GM23248 (cell line): ENCODE results near the gene PEX6. TPM values are rescaled to one million over a fixed set of nuclear protein-coding genes. Genes with fewer than 3 reads are reported as not detected.
"Not testable (repeated sequence)": the region's sequence is repeated elsewhere in the genome, so short reads cannot be mapped to it uniquely, and the experiment has no call there.

Source experiments
- DNase-seq: peaks from one replicate; pipeline ENCODE4 v3.0.0-alpha.2; 2015
- H2AFZ ChIP-seq: fragments of 200-600 bp; sonication (generic); 2 replicates; pipeline ENCODE4 v1.6.1; 2016; ENCODE audit warnings: antibody characterized with exemption
- H3F3A ChIP-seq: fragments of 200-600 bp; sonication (generic); 2 replicates; pipeline ENCODE4 v1.6.1; 2016; ENCODE audit warnings: mild to moderate bottlenecking, antibody characterized with exemption, mixed run types; ENCODE audit not compliant: insufficient read depth
- H3K27ac ChIP-seq: fragments of 200-600 bp; sonication (generic); 2 replicates; pipeline ENCODE4 v1.5.1; 2016; ENCODE audit warnings: mild to moderate bottlenecking
- H3K27me3 ChIP-seq: fragments of 200-600 bp; sonication (generic); replicated peaks from 2 replicates; pipeline ENCODE4 v1.6.1; 2016; ENCODE audit warnings: mild to moderate bottlenecking; ENCODE audit not compliant: insufficient read depth
- H3K36me3 ChIP-seq: fragments of 200-600 bp; sonication (generic); 2 replicates; pipeline ENCODE4 v1.6.1; 2016; ENCODE audit warnings: low read depth, mild to moderate bottlenecking
- H3K4me1 ChIP-seq: fragments of 200-600 bp; sonication (generic); 2 replicates; pipeline ENCODE4 v1.6.1; 2016; ENCODE audit warnings: mild to moderate bottlenecking; ENCODE audit not compliant: insufficient read depth
- H3K4me2 ChIP-seq: fragments of 200-600 bp; sonication (generic); one replicate; pipeline ENCODE4 v1.6.1; 2016; ENCODE audit warnings: mild to moderate bottlenecking; ENCODE audit not compliant: unreplicated experiment
- H3K4me3 ChIP-seq: fragments of 200-600 bp; sonication (generic); 2 replicates; pipeline ENCODE4 v1.5.1; 2016; ENCODE audit warnings: mild to moderate bottlenecking
- H3K79me2 ChIP-seq: fragments of 200-600 bp; sonication (generic); 2 replicates; pipeline ENCODE4 v1.6.1; 2016; ENCODE audit warnings: mild to moderate bottlenecking; ENCODE audit not compliant: insufficient read depth
- H3K9ac ChIP-seq: fragments of 200-600 bp; sonication (generic); 2 replicates; pipeline ENCODE4 v1.6.1; 2016; ENCODE audit warnings: mild to moderate bottlenecking
- H3K9me2 ChIP-seq: fragments of 200-600 bp; sonication (generic); 2 replicates; pipeline ENCODE4 v1.6.1; 2016; ENCODE audit warnings: mixed run types, mild to moderate bottlenecking, moderate library complexity; ENCODE audit not compliant: insufficient read depth
- H3K9me3 ChIP-seq: fragments of 200-600 bp; sonication (generic); one replicate; pipeline ENCODE4 v1.6.1; 2017; ENCODE audit warnings: low read depth
- H4K20me1 ChIP-seq: fragments of 200-600 bp; sonication (generic); 2 replicates; pipeline ENCODE4 v1.6.0; 2016; ENCODE audit not compliant: insufficient read depth
- EZH2 ChIP-seq: fragments of 200-600 bp; sonication (generic); IDR thresholded peaks from 2 replicates; pipeline ENCODE4 v1.6.1; 2018; ENCODE audit warnings: antibody characterized with exemption, mild to moderate bottlenecking; ENCODE audit not compliant: insufficient read depth, poor library complexity, severe bottlenecking
- EZH2phosphoT487 ChIP-seq: fragments of 200-600 bp; sonication (generic); IDR thresholded peaks from 2 replicates; pipeline ENCODE4 v1.6.1; 2018; ENCODE audit warnings: antibody characterized with exemption, moderate library complexity, mild to moderate bottlenecking, low read depth; ENCODE audit not compliant: insufficient read depth
- WGBS, 2 experiments: methylation state at CpG; one replicate each; pipeline ENCODE4 v1.1.6; 2015 to 2017; ENCODE audit warnings: low lambda C conversion rate in 2 of 2, low coverage in 1 of 2; ENCODE audit errors: missing lambda C conversion rate in 2 of 2; 5-methylcytosine and 5-hydroxymethylcytosine counted together
- in situ Hi-C: fragments of 300-500 bp; cut with MboI; formaldehyde crosslinking; loops from 2 replicates; pipeline ENCODE4 v1.15.0; 2020
- polyA plus RNA-seq: library from polyadenylated mRNA; unstranded; fragments of >200 nt; fragmentation: Nextera tagmentation; extraction: Ambion mirVana; gene quantifications from 2 replicates; pipeline ENCODE4 v1.2.1, GENCODE V29; 2016
- total RNA-seq: library from RNA; depleted of rRNA; stranded (reverse); fragments of >200 nt; shearing (Covaris generic); gene quantifications from 2 replicates; pipeline ENCODE4 v1.2.3, GENCODE V29; 2014

The PEX6 gene
- total and polyA plus RNA-seq, 2 experiments from 2014 or later, result 12.5 to 44.2 TPM

DNA sequence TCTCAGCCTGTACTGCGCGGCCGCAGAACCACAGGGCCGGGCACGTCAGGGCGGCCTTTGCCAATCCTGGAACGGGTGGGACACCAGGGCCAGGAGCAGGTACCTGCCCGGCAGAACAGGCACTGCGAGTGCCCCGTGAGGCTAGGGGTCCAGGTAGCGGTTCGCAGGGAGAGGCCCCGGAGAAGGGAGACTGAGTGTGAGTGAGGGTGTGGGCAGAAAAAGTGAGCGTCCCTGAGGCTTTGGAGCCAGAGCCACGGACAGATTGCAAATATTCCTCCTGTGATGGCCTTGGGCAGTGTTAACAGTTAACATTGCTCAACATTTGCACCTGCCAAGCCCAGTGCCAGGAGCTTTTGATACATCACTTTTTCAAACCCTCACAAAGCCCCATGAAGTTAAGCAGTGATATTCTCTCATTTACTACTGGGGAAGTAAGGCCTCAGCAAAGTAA lies 17.9 kb downstream of the PEX6 start:
- peak overlapping the region; percentile 32; the same call in 1 of the 2 replicates for H3K9ac ChIP-seq
- H3F3A ChIP-seq, result no peaks in the 10 kb centered on the region
- H3K9me2 ChIP-seq, result no peaks in the 10 kb centered on the region
- 0 out of 2 replicates have a peak, but pooled peaks cover 4% of the 10 kb centered on the region for H3K4me1 ChIP-seq
- H2AFZ ChIP-seq, result peak overlapping the region; percentile 75
- TF ChIP-seq EZH2 (no peak), EZH2phosphoT487 (no peak)
- WGBS, 2 experiments, result 7 to 8% methylated on average over 15 of the region's 15 CpGs
- in situ Hi-C loops, result no loop called here
- DNase-seq, result no peak
- no peaks in the 10 kb centered on the region for H4K20me1 ChIP-seq
- peak overlapping the region; percentile 68 for H3K4me3 ChIP-seq
- no peaks in the 10 kb centered on the region for H3K27me3 ChIP-seq
- H3K36me3 ChIP-seq, result no peaks in the 10 kb centered on the region
- H3K79me2 ChIP-seq, result no peaks in the 10 kb centered on the region
- H3K9me3 ChIP-seq, result no peaks in the 10 kb centered on the region
- peak overlapping the region; percentile 79 for H3K4me2 ChIP-seq
- no peak overlapping the region for H3K27ac ChIP-seq

DNA sequence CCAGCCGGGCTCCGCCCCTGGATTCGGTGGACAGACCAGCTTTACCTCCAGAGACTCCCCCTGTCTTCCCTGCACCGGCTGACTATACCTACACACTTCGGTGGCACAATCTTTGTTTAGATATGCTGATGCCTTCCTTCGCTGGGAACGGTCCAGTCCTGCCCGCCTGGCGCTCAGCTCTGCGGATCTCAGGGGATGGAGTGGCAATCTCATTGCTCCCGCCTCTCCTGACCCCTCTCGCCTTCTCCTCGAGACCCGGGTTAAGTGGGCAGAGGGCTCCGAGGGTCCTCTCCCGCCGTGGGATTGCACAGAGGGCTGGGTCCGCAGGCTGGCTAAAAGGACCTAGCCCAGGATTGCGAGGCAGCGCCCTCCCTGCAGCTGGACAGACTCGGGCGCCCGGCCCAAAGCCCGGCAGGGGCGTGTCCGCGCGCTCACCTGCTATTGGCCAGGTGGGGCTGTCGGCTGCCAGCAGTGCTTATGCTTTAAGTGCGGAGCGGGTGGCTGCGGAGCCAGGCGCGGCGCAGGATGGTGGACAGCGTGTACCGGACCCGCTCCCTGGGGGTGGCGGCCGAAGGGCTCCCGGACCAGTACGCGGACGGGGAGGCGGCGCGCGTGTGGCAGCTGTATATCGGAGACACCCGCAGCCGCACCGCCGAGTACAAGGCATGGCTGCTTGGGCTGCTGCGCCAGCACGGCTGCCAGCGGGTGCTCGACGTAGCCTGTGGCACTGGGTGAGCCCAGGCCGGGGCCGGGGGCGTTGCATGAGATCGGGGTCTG lies 18.6 kb downstream of the PEX6 start, which contains the start of gene GNMT:
TSS of gene GNMT (plus strand) at position 512 of the 777 bp plus-strand sequence. CDS start at position 526, 14 bp downstream.
- H3K4me1 ChIP-seq, result 0 out of 2 replicates have a peak, but pooled peaks cover 4% of the 10 kb centered on the region
- no peaks in the 10 kb centered on the region for H3F3A ChIP-seq
- no peaks in the 10 kb centered on the region for H3K9me2 ChIP-seq
- H3K9ac ChIP-seq, result peak within 1 kb of the TSS; percentile 32; the same call in 1 of the 2 replicates
- no peaks in the 10 kb centered on the region for H3K9me3 ChIP-seq
- 2 to 4% methylated on average over 62 of the region's 62 CpGs for WGBS, 2 experiments
- no peaks in the 10 kb centered on the region for H3K79me2 ChIP-seq
- H3K4me3 ChIP-seq, result peak within 1 kb of the TSS; percentile 68
- peak; percentile 55 for DNase-seq
- no peak for TF ChIP-seq EZH2
- no peak for TF ChIP-seq EZH2phosphoT487
- H4K20me1 ChIP-seq, result no peaks in the 10 kb centered on the region
- no peaks in the 10 kb centered on the region for H3K27me3 ChIP-seq
- H3K4me2 ChIP-seq, result peak within 1 kb of the TSS; percentile 79
- in situ Hi-C loops, result no loop called here
- H2AFZ ChIP-seq, result peak within 1 kb of the TSS; percentile 75
- H3K27ac ChIP-seq, result no peak within 1 kb of the TSS
- H3K36me3 ChIP-seq, result no peaks in the 10 kb centered on the region

DNA sequence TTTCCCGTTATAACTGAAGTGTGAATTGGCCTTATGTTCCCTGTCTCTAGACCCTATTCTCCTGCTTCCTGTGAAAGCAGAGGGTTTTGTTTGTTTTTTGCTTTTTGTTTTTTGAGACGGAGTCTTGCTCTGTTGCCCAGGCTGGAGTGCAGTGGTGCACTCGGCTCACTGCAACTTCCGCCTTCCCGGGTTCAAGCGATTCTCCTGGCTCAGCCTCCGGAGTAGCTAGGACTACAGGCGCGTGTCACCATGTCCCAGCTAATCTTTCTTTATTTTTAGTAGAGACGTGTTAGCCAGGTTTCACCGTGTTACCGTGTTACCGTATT lies 19.1 kb downstream of the PEX6 start:
- in situ Hi-C loops, result no loop called here
- Histone ChIP-seq H3K9me2 (no peaks in the 10 kb centered on the region), H3K27me3 (no peaks in the 10 kb centered on the region), H3K9me3 (no peaks in the 10 kb centered on the region), H3F3A (no peaks in the 10 kb centered on the region), H4K20me1 (no peaks in the 10 kb centered on the region), H3K4me3 (peak overlapping the region; percentile 68), H3K9ac (peak overlapping the region; percentile 32; the same call in 1 of the 2 replicates), H3K36me3 (no peaks in the 10 kb centered on the region), H3K79me2 (no peaks in the 10 kb centered on the region), H3K4me1 (0 out of 2 replicates have a peak, but pooled peaks cover 4% of the 10 kb centered on the region), H3K27ac (no peak overlapping the region), H2AFZ (peak overlapping the region; percentile 75), H3K4me2 (peak overlapping the region; percentile 79)
- TF ChIP-seq EZH2phosphoT487 (no peak), EZH2 (no peak)
- WGBS, 2 experiments, result 8 to 9% methylated on average over 13 of the region's 13 CpGs
- no peak for DNase-seq

DNA sequence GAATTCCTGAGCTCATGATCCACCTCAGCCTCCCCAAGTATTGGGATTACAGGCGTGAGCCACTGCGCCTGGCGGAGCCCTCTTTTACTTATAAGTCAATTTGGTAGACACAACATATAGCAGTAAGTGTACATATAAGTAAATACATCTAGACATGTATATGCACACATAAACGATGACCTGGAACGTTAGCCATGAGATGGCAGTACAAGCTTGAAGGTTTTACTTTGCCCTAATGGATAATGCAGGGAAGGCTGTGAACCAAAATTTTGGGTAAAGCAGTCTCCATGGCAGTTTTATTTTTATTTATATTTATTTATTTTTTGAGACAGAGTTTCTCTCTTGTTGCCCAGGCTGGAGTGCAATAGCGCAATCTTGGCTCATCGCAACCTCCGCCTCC lies 20.9 kb downstream of the PEX6 start:
- Histone ChIP-seq H3K4me1 (0 out of 2 replicates have a peak, but pooled peaks cover 4% of the 10 kb centered on the region), H3F3A (no peaks in the 10 kb centered on the region), H3K79me2 (no peaks in the 10 kb centered on the region), H3K4me2 (no peak overlapping the region), H3K9me2 (no peaks in the 10 kb centered on the region), H4K20me1 (no peaks in the 10 kb centered on the region), H3K27me3 (no peaks in the 10 kb centered on the region), H2AFZ (no peak overlapping the region), H3K9ac (no peak overlapping the region), H3K27ac (no peak overlapping the region), H3K36me3 (no peaks in the 10 kb centered on the region), H3K4me3 (no peak overlapping the region), H3K9me3 (no peaks in the 10 kb centered on the region)
- DNase-seq, result no peak
- WGBS, 2 experiments, result 69 to 71% methylated on average over 8 of the region's 8 CpGs
- TF ChIP-seq EZH2 (no peak), EZH2phosphoT487 (no peak)
- in situ Hi-C loops, result no loop called here

DNA sequence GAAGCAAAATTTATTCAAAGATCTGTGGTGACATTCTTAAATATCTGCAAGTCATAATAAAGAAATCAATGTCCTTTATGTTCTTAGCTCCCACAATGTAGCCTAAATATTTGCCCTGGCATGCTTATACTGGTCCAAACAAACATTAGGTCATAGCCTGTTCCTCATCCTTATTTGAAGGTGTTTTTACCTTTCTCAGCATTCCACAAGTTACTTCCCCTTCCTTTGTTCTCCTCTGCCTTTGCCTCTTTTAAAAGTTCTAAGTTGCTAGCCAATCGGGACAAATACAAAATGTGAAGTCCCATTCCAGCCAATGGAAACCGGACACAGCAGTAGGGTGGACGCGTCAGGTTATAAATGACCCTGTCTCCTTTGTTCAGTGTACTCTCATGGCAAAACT lies 24.6 kb downstream of the PEX6 start:
- H3K4me1 ChIP-seq, H3K27ac ChIP-seq, H3K79me2 ChIP-seq, H3F3A ChIP-seq, H2AFZ ChIP-seq, in situ Hi-C loops, DNase-seq, H3K4me2 ChIP-seq, H3K27me3 ChIP-seq, H3K9me2 ChIP-seq, H3K9me3 ChIP-seq, H4K20me1 ChIP-seq, H3K36me3 ChIP-seq, H3K9ac ChIP-seq, H3K4me3 ChIP-seq: not testable (repeated sequence)
- 94 to 95% methylated on average over 4 of the region's 4 CpGs for WGBS, 2 experiments
